Measurements from ENCODE around the gene SH2D1B.
"Not testable (repeated sequence)": the region's sequence is repeated elsewhere in the genome, so short reads cannot be mapped to it uniquely, and the experiment has no call there.

DNA sequence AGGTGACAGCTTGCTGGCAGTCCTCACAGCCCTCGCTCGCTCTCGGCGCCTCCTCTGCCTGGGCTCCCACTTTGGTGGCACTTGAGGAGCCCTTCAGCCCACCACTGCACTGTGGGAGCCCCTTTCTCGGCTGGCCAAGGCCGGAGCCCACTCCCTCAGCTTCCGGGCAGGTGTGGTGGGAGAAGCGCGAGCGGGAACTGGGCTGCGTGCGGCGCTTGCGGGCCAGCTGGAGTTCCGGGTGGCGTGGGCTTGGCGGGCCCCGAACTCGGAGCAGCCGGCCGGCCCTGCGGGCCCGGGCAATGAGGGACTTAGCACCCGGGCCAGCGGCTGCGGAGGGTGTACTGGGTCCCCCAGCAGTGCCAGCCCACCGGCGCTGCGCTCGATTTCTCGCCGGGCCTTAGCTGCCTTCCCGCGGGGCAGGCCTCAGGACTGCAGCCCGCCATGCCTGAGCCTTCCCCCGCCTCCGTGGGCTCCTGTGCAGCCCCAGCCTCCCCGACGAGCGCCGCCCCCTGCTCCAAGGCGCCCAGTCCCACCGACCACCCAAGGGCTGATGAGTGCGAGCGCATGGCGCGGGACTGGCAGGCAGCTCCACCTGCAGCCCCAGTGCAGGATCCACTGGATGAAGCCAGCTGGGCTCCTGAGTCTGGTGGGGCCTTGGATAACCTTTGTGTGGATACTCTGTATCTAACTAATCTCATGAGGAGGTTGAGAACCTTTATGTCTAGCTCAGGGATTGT is 21.2 kb upstream of the SH2D1B start:
- TF ChIP-seq GABPA (IDR thresholded peaks at IDR 0.05 in 1 of 2, conservative IDR thresholded peaks at IDR 0.05 in 1 of 2); RAD21 (IDR thresholded peaks at IDR 0.05): not testable (repeated sequence)
- TF ChIP-seq, protein P1, sequence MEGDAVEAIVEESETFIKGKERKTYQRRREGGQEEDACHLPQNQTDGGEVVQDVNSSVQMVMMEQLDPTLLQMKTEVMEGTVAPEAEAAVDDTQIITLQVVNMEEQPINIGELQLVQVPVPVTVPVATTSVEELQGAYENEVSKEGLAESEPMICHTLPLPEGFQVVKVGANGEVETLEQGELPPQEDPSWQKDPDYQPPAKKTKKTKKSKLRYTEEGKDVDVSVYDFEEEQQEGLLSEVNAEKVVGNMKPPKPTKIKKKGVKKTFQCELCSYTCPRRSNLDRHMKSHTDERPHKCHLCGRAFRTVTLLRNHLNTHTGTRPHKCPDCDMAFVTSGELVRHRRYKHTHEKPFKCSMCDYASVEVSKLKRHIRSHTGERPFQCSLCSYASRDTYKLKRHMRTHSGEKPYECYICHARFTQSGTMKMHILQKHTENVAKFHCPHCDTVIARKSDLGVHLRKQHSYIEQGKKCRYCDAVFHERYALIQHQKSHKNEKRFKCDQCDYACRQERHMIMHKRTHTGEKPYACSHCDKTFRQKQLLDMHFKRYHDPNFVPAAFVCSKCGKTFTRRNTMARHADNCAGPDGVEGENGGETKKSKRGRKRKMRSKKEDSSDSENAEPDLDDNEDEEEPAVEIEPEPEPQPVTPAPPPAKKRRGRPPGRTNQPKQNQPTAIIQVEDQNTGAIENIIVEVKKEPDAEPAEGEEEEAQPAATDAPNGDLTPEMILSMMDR (IDR thresholded peaks at IDR 0.05; ENCODE audit: low read depth, low read length, missing input control): not testable (repeated sequence)
- TF ChIP-seq, protein P2, sequence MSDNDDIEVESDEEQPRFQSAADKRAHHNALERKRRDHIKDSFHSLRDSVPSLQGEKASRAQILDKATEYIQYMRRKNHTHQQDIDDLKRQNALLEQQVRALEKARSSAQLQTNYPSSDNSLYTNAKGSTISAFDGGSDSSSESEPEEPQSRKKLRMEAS (IDR thresholded peaks at IDR 0.05): not testable (repeated sequence)
- TF ChIP-seq, protein P3, sequence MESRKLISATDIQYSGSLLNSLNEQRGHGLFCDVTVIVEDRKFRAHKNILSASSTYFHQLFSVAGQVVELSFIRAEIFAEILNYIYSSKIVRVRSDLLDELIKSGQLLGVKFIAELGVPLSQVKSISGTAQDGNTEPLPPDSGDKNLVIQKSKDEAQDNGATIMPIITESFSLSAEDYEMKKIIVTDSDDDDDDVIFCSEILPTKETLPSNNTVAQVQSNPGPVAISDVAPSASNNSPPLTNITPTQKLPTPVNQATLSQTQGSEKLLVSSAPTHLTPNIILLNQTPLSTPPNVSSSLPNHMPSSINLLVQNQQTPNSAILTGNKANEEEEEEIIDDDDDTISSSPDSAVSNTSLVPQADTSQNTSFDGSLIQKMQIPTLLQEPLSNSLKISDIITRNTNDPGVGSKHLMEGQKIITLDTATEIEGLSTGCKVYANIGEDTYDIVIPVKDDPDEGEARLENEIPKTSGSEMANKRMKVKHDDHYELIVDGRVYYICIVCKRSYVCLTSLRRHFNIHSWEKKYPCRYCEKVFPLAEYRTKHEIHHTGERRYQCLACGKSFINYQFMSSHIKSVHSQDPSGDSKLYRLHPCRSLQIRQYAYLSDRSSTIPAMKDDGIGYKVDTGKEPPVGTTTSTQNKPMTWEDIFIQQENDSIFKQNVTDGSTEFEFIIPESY (IDR thresholded peaks at IDR 0.05): not testable (repeated sequence)
